GM18861 (cell line): ENCODE measurements around the gene HSD17B10.
A peak's percentile ranks its signal among the peaks of the same experiment; 100 is the strongest.
"Not testable (repeated sequence)": the region's sequence is repeated elsewhere in the genome, so short reads cannot be mapped to it uniquely, and the experiment has no call there.

Source experiments
- ATAC-seq: cut with Tn5 transposase; IDR thresholded peaks from one replicate; pipeline ENCODE4 v1.9.1; 2021; ENCODE audit not compliant: unreplicated experiment

The HSD17B10 gene

DNA sequence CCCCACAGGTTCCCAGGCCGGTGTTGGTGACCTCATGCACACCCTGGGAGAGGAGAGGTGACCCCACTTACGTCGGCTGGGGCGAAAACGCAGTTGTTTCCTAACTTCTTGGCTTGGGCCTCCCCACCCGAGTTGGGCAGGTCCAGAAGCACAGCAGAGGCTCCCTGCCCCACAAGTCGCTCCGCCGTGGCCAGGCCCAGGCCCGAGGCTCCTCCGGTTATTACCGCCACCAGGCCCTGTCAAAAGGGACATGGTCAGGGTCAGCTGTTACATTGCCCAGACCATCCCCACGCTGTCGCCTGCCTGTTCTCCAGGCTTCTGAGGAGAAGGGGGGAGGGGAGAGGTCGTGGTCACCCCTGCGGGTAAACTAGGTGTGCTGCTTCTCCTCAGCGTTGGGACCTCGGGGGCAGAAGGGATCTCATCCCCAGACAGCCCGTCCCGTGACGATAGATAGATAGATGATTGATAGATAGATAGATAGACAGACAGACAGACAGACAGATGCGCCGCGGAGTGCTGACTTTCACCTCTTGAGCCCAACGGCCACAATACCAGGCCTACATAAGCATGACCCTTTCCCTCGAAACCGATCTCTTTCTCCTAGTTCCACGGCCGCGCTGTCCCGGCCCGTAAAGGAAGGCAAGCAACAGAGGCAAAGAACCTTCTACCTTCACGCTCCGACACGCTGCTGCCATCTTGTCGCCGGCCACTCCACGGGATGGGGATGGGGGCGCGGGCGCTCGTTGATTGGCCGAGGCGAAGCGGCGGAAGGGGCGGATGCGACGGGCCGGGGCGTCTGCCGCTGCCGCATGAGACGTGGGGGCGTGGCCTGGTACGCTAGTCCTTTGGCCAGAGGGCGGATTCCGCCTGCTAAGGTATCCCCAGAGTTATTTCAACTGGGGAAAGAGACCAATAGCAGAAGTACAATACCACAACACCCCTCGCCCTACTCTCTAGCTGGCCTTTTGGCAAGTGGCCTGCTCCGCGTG lies at the start of gene HSD17B10:
Gene HSD17B10 (minus strand): TSS at position 720 of the 989 bp plus-strand sequence. CDS start 25 bp downstream, at position 695.
- ATAC-seq = peak; percentile 76

DNA sequence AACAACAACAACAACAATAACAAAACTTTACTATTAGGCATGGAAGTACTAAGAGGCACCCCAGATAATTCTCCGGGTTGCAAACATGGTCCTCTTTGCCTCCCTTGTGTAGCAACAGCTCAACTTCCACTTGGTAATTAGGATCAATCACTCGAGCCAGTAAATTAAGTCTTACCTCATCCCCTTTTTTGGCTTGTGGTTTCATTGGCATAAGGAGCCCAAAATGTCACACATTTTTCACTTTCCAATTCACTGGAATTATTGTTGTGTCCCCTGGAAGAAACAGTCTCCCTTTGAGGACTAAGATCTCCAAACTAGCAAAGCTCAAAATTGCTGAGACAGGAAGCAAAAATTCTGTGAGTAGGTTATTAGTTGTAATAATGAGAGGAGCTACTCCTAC lies 49.2 kb upstream of the HSD17B10 start:
- ATAC-seq = no peak

DNA sequence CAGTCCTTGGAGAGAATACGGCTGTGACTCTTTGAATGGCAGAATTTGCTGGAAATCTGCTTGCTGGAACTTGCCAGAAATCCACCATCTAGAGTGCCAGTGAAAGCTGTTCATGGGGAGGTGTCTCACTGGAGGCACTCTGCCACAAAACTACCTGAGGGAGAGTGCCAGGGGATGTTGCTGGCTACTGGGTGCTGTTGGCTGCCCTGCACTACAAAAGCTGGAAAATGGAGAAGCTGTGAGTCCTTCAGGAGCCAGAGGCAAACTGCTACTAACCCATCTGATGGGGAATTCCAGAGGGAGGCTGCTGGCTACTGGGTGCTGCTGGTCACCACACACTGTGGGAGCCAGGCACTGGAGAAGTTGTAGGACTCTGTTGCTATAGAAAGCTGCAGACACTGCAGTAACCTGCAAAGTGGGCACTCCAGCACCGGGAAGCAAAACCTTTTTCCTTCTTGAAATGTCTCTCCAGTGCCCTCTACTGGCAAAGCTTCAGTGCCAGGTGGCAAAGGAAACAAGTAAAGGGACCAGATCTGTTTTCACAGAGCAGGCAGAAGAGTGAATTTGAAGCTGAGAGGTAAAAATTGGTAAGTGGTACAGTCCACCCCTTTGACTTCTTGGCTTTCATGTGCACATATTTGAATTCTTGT lies 47.8 kb upstream of the HSD17B10 start:
- no peak for ATAC-seq

DNA sequence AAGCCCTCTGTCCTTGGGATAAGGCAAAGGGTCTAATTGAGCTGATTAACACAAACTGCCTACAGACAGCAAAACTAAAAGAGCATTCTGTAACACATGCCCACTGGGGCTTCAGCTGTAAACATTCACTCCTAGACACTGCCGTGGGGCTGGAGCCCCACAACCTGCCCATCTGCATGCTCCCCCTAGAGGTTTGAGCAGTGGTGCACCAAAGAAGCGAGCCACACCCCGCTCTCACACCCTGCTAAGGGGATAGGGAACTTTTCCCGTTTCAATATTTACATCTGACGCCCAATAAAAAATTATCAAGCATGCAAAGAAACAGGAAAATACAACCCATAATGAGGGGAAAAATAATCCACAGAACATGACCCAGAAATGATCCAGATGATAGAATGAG lies 46.9 kb upstream of the HSD17B10 start:
- ATAC-seq = no peak

DNA sequence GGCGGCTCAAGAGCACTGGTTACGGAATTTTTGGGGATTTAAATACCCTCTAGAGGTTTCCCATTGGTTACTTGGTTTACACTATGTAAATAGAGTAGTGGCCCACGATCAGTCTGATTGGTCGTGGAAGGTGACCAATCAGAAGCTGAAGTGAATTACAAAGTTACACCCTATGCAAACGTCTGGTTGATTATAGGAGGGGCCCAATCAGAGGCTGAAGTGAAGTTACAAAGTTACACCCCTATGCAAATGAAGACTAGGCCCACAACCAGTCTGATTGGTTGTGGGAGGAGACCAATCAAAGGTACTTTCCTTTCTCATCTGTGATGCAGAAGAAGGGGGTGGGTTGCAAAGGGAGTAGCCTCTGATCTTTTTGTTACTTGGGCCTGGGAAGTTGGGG lies 45.1 kb upstream of the HSD17B10 start:
- no peak for ATAC-seq

DNA sequence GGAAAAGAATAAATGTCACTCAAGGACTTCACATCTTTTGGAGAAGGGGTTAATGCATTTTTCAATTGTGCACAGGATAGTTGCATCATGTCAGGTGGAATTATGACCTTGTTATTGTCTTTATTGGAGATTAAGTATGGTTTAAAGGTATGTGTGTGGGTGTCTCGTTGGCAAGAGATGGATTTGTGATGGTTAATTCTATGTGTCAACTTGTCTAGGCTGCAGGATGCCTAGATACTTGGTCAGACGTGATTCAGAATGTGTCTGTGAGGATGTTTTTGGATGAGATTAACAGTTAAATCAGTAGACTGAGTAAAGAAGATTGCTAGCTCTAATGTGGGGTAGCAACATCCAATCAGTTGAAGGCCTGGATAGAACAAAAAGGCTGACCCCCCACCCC lies 42.2 kb upstream of the HSD17B10 start:
- no peak for ATAC-seq

DNA sequence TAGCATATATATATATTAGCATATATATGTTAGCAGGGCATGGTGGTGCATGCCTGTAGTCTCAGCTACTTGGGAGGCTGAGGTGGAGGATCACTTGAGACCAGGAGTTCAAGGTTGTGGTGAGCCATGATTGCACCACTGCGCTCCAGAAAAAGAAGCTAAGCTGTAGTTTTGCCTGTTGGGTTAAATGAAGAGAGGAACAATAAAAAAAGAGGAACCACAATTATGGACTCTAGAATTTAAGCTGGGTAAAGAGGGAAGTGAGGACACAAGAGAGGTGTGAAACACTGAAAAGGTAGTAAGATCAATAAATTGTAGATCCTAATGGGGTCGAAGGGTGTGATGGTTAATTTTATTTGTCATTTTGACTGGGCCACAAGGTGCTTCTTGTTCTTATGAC lies 40.5 kb upstream of the HSD17B10 start:
- ATAC-seq = no peak

DNA sequence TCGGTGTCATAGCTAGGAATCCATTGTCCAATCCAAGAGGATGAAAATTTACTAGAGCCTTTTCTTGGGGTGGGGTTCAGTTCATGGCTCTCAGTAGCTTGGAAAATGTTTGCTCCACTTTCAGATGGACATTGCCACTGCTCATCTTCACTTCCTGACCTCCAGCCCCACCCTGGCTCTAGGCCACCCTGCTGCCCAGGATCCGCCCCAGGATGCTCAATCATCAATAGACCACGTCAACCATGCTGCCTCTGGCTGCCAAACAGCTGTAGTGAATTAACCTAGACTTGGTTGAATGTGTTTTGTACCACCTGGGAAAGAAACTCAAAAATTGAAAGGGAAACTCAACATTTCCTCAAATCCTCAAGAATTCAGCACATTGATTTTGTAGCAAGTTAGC lies 37.2 kb upstream of the HSD17B10 start:
- ATAC-seq = no peak

DNA sequence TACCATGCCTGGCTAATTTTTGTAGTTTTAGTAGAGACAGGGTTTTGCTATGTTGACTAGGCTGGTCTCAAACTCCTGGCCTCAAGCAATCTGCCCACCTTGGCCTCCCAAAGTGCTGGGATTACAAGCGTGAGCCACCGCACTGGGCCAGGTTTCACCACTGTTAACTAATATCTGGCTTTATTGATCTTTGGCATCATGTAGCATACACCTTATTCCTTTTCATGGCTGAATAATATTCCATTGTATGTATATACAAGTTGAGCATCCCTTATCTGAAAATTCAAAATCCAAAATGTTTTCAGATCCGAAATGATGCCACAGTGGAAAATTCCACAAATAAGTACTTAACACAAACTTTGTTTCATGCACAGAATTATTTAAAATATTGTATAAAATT lies 34.5 kb upstream of the HSD17B10 start:
- ATAC-seq = not testable (repeated sequence)

DNA sequence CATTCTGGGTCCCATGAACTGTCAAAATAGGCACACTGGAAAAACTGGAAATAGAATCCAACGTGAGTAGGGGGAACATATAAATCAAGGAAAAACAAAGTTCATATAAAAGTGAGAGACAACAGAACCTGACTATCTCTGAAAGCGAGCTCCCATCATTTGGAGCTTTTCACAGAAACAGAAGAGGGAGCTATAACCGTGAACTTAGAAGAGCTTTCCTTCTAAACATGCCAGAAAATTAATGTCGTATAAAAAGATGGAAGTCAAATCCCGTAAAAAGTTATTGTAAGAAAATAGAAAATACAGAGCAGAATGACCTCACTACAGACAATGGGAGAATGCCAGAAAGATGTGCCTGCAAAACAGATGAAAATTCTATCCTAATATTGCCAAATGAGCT lies 23.9 kb upstream of the HSD17B10 start:
- no peak for ATAC-seq

DNA sequence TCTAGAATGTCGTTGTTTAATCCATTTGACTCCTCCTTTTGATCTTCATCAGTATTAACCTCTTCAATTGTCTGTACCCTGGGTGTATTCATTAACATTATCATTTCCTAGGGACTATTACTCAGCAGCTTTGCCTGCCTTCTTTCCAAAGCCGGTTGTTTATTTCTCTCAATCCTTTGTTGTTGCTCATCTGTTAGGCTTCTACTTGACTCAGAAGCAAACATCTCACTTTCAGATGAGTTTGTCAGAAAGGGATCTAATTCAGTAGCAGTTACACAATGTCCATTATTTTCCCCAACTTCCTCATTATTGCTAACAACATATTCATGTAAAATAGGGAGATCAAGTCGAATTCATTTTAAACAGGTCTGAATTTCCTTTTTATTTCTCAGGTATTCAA lies 22.1 kb upstream of the HSD17B10 start:
- ATAC-seq = no peak

DNA sequence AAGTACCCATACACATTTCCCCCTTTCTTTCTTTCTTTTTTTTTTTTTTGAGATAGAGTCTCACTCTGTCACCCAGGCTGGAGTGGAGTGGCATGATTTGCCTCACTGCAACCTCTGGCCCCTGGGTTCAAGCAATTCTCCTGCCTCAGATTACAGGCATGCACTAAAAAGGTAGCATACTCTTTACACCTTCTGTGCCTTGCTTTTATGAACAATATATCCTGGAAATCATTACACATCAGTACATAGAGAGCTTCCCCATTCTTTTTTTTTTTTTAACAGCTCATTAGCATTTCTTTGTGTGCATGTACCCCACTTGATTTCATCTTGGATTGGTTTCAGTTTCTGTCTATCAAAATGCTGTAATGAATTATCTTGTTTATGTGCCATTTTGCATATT lies 18.6 kb upstream of the HSD17B10 start:
- no peak for ATAC-seq

DNA sequence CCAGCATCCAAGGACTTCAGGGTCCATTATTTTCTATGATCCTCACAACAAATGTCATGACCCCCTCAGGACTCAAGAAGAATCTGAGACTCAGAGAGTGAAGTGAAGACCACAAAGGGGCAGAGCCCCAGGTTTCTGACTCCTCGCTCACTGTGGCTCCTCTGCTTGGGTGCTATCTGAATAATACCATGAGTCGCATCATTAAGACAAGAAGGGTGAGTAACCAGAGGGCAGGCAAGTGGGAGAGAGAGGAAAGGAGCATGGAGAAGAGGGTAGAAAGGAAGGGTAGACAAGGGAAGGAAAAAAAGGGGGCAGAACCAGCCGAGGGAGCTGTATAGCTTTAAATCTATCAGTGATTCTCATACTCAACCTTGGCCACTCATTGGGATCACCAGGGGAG lies 15.5 kb upstream of the HSD17B10 start:
- no peak for ATAC-seq

DNA sequence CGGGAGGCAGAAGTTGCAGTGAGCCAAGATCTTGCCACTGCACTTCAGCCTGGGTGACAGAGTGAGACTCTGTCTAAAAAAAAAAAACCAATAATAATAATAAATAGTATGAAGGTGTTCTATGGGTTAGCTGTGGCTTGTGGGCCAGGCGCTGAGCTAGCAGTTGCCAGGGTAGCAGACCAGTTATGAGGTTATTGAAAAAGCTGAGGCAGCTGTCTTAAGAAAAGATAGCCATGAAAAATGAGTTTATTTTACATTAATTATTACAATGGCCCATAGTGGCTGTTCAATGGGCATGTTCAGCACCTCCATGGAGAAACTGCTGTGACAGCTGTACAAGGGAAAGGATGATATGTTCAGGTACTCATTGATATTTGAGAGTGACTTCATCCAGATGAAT lies 13.3 kb upstream of the HSD17B10 start:
- ATAC-seq = no peak

DNA sequence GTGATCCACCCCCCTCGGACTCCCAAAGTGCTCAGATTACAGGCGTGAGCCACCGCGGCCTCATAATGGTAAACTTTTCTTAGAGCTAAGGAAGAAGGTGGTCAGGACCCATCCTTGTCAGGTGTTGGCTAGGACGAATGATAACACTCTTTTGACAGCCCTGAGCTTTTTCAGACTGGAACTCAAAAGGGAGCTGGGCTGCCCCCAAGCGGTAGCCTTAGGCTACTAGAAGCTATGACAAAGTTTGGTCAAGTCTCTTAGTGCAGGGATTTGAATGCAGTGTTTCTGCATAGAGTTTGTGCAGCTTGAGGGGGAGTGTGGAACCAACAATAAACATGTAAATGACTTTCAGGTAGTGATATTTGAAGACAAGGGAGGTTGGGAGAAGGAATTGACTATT lies 11.8 kb upstream of the HSD17B10 start:
- ATAC-seq = no peak

DNA sequence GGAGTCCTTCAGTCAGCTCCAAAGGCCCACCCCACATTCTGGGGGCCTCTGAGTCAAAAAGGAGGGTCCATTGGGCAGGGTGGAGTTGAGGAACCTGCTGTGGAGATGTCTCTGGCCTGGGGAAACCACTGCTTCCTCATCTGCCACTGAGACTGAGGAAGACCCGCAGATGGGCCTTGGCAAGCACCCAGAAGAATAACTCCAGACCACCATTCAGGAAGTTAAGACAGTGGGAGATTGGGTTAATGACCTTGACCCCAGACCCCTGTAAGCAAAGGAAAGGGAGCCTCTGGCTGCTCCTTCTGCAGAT lies 8.1 kb upstream of the HSD17B10 start:
- no peak for ATAC-seq

DNA sequence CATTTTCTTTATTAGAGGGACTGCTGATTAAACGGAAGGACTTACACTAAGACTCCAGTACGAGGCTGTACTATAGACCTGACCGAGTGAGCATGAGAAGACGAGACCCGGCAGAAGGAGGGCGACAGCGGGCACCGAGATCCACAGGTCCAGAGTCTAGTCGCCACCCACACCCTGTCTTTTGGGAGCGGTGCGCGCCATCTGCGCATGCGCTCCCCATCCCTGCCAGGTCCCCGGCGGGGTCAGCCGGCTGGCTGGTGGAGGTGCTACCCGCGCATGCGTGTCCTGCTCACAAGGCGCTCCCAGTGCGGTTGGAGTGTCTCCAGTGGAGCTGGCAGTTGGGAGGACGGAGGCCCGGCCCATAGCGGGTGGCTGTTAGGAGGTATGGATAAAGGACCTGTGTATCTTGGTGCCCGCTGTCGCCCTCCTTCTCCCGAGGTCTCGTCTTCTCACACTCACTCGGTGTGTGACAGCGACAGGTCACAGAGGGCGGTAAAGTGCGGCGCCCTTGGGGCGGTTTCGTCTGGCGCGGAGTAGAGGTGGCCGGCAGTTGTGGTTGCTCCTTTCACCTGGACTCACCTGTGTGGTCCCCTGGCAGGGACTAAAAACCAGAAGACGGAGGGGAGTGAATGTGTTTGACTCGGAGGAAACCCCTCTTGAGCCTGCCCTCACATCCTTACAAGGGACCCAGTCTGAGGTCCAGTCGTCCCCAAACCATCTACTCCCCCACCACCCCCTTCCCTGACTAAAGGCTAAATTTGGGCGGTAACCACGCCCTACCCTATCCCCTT lies 7.6 kb upstream of the HSD17B10 start:
- peak; percentile 67 for ATAC-seq

DNA sequence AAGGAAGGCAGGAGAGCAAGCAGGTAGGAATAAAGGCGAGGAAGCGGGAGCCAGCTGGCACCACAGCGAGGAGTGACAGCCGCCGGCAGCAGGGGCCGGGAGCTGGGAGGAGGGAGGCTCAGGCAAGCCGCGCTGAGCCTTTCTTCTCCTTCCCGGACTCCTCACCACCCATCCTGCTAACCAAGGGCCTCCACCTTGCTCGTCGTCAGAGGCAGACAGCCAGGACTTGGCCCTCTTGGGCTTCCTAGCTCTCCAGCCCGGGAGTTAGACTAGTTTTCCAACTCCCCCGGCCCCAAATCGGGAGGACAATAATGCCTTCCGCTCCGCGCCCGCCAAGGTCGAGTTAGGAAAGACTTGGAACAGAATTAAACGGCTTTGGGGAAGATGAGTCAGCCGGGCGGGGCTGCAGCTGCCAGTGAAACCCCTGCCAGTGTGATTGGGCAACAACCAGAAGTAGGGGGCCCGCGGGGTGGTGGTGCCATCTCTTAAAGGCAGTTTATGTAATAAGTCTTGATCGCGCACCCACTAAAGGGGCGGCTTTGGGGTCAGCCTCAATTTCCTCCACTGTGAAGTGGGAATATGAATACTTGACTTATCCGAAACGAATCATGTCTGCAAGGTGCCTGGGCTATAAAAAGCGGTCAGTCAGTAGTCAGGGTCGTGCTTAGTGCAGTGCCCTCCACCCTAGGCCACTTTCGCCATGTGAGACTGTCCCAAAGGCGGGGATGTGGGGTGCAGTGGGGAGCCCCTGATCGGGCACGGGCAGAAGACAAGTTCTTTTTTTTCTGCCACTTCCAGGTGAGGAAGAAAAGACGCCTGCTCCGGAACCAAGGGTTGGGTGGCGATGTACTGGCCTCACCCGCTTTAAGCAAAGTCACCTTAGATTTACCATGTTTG lies 6.7 kb upstream of the HSD17B10 start:
- no peak for ATAC-seq

DNA sequence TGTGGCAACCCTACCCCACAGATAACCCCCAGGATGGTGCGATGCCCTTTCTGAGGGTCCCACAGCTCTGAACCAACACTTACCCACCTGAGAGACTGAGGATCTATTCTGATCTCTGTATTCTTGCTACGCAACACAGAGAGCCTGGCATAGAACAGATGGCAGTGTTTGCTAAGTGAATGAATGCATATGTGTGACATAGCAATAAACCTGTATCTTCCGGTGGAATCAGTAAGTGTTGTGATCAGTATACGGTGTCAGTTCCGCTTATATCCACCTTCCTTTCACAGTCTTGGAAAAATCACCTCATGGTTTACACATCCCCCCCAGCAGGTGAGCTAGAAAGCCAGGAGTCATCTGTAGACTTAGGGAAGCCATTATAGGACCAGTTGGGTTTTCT lies 5.9 kb upstream of the HSD17B10 start:
- no peak for ATAC-seq

DNA sequence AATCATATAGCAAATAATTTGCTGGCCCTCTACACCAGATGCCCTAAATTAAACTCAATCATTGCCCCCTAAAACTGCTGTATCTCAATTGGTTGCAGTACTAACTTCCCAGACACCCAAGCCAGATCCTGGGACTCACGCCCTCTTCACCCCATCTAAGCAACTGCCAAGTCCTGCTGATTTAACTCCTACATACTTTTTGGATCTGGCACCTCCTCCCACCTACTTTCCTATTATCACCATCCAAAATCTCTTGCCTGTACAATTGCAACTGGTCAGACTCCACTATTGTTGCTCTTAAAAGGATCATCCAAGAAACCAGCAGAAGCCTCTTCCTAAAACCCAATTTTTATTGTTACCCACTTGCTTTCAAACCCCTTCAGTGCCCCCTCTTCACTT lies 4.7 kb upstream of the HSD17B10 start:
- ATAC-seq = no peak
